ENCODE measurements around the gene ZNF385A.
A peak's percentile ranks its signal among the peaks of the same experiment; 100 is the strongest.

The ZNF385A gene

GRCh38 chr12:54373649-54374561 is 10.6 kb downstream of the ZNF385A start:
- no peak for DNase-seq

GRCh38 chr12:54372113-54372806 is 12.3 kb downstream of the ZNF385A start:
- no peak for DNase-seq

- DNase-seq = no peak
Measured at GRCh38 chr12:54371328-54372112, 13.0 kb downstream of the ZNF385A start.

GRCh38 chr12:54370171-54370730 is 14.3 kb downstream of the ZNF385A start:
- DNase-seq = peak; percentile 46 to 47

GRCh38 chr12:54369597-54370131 is 14.9 kb downstream of the ZNF385A start:
- DNase-seq = no peak

GRCh38 chr12:54368709-54369596 is 15.6 kb downstream of the ZNF385A start:
- DNase-seq = peak; percentile 88 to 94

- DNase-seq = peak in 1 of 2 donors; percentile 47
Measured at GRCh38 chr12:54368025-54368708, 16.4 kb downstream of the ZNF385A start.

GRCh38 chr12:54364413-54364812 is 20.1 kb downstream of the ZNF385A start, which contains the start of gene GPR84:
TSS of gene GPR84 (minus strand) at chr12:54364486. CDS start at chr12:54363851, 635 bp downstream.
- peak; percentile 92 to 95 for DNase-seq

GRCh38 chr12:54363618-54364017 is 20.9 kb downstream of the ZNF385A start:
- peak; percentile 49 to 79 for DNase-seq

- DNase-seq = no peak
Measured at GRCh38 chr12:54363047-54363446, 21.5 kb downstream of the ZNF385A start.

- peak; percentile 49 to 64 for DNase-seq
Measured at GRCh38 chr12:54360717-54361456, 23.6 kb downstream of the ZNF385A start.

- peak; percentile 50 to 53 for DNase-seq
Measured at GRCh38 chr12:54359762-54360351, 24.7 kb downstream of the ZNF385A start.

GRCh38 chr12:54358945-54359761 is 25.4 kb downstream of the ZNF385A start:
- peak; percentile 97 to 98 for DNase-seq

GRCh38 chr12:54358191-54358944 is 26.2 kb downstream of the ZNF385A start:
- no peak for DNase-seq

- no peak for DNase-seq
Measured at GRCh38 chr12:54357506-54358190, 26.9 kb downstream of the ZNF385A start.

- DNase-seq = no peak
Measured at GRCh38 chr12:54356951-54357356, 27.6 kb downstream of the ZNF385A start.

- no peak for DNase-seq
Measured at GRCh38 chr12:54356228-54356627, 28.3 kb downstream of the ZNF385A start.
